T-helper 22 cell (primary cell): ENCODE results near the gene CACNA1D.
A peak's percentile ranks its signal among the peaks of the same experiment; 100 is the strongest.

Source experiments
- DNase-seq: peaks from one replicate; pipeline ENCODE4 v3.0.0-alpha.2; 2020; ENCODE audit warnings: low read depth

Gene CACNA1D

GRCh38 chr3:53845881-53846133 lies 351.4 kb downstream of the CACNA1D start:
- DNase-seq = no peak

GRCh38 chr3:53846134-53846850 lies 351.9 kb downstream of the CACNA1D start, which contains the start of the genes CHDH and IL17RB:
TSS of gene CHDH (minus strand) at chr3:53846419. CDS start at chr3:53824008, 22,411 bp downstream.
TSS of gene IL17RB (plus strand) at chr3:53846568. CDS start at chr3:53846589, 21 bp downstream.
- DNase-seq = peak; percentile 18

- DNase-seq = no peak
Measured at GRCh38 chr3:53846851-53847155, 352.4 kb downstream of the CACNA1D start.

DNA sequence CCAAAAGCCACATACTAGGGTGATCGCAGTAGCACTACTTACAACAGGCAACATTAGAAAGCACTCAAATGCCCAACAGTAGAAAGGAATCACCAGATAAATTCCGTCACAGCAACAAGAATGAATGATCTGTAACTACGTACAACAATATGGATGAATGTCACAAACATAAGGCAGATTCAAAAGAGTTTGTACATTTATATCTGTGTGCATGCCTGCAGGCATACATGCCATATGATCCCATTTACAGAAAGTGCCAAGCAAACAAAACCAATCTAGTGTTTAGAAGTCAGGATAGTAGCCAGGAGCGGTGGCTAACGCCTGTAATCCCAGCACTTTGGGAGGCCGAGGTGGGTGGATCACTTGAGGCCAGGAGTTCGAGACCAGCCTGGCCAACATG lies 355.5 kb downstream of the CACNA1D start:
- no peak for DNase-seq

- no peak for DNase-seq
Measured at GRCh38 chr3:53850895-53851294, 356.5 kb downstream of the CACNA1D start.

- no peak for DNase-seq
Measured at GRCh38 chr3:53856964-53857363, 362.6 kb downstream of the CACNA1D start.

DNA sequence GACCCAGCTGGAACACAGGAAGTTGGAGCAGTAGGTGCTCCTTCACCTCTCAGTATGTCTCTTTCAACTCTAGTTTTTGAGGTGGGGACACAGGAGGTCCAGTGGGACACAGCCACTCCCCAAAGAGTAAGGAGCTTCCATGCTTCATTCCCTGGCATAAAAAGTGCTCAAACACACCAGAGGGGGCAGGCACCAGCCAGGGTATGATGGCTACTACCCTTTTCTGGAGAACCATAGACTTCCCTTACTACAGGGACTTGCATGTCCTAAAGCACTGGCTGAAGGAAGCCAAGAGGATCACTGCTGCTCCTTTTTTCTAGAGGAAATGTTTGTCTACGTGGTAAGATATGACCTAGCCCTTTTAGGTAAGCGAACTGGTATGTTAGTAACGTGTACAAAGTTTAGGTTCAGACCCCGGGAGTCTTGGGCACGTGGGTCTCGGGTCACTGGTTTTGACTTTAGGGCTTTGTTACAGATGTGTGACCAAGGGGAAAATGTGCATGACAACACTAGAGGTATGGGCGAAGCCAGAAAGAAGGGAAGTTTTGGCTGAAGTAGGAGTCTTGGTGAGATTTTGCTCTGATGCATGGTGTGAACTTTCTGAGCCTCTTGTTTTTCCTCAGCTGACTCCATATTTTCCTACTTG lies 363.8 kb downstream of the CACNA1D start:
- DNase-seq = no peak

DNA sequence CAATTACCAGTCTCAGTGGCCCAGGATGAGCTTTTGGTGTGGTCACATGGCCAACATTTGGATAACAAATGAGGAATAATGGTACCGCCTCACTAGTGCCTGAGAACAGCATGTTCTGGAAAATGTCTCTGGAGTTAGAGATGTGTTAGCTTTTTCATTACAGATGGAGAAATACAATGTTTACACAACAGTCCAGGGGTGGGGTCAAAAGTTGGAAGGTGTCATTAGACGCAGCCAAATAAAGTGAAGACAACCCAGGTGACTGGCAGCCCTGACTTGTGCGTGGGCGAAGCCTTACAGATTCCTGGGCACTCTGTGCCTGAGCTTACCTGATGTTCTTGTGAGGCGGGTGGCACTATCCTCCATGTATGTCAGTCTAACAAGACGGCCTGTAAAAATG lies 364.8 kb downstream of the CACNA1D start:
- DNase-seq = no peak

- no peak for DNase-seq
Measured at GRCh38 chr3:53860196-53860595, 365.8 kb downstream of the CACNA1D start.

DNA sequence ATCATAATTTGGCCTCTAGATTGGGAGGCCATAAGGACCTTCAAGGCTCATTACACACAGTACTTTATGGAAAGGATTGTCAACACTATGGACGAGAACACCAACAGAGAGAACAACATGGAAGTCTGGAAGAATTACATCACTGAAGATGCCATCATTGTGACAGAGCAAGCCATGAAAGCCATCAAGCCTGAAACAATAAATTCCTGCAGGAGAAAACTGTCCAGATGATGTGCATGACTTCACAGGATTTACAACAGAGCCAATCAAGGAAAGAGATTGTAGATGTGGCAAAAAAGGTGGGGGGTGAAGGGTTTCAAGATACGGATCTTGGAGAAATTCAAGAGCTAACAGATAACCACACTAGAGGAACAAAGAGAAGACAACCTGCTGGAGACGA lies 367.8 kb downstream of the CACNA1D start:
- no peak for DNase-seq

- DNase-seq = no peak
Measured at GRCh38 chr3:53863145-53863544, 368.7 kb downstream of the CACNA1D start.
